Chondrocyte (in vitro differentiated cells): ENCODE results near the gene TAGLN2. TPM values are rescaled to one million over a fixed set of nuclear protein-coding genes. Genes with fewer than 3 reads are reported as not detected.
"Not testable (repeated sequence)": the region's sequence is repeated elsewhere in the genome, so short reads cannot be mapped to it uniquely, and the experiment has no call there.

Source experiments
- DNase-seq: peaks from one replicate; pipeline ENCODE4 v3.0.0; 2021; ENCODE audit warnings: mixed read lengths, low spot score
- H3K27ac Mint-ChIP-seq: one replicate; pipeline ENCODE4 v1.8.0; 2021; ENCODE audit warnings: mild to moderate bottlenecking, moderate library complexity, mixed read lengths; ENCODE audit not compliant: unreplicated experiment
- H3K27me3 Mint-ChIP-seq: 2 replicates; pipeline ENCODE4 v1.8.0; 2021; ENCODE audit warnings: low read depth, mixed read lengths
- H3K36me3 Mint-ChIP-seq: 2 replicates; pipeline ENCODE4 v1.8.0; 2021; ENCODE audit warnings: low read depth, mixed read lengths
- H3K4me1 Mint-ChIP-seq: 2 replicates; pipeline ENCODE4 v1.8.0; 2021; ENCODE audit warnings: low read depth, mild to moderate bottlenecking, mixed read lengths
- H3K4me3 Mint-ChIP-seq: one replicate; pipeline ENCODE4 v1.8.0; 2021; ENCODE audit warnings: mild to moderate bottlenecking, moderate library complexity, mixed read lengths; ENCODE audit not compliant: unreplicated experiment
- H3K9me3 Mint-ChIP-seq: 2 replicates; pipeline ENCODE4 v1.8.0; 2021; ENCODE audit warnings: low read depth, mixed read lengths
- total RNA-seq: library from RNA; stranded (reverse); gene quantifications from 3 replicates; pipeline ENCODE4 v1.2.1, GENCODE V29; 2021
- TF ChIP-seq, protein P1 (sequence below): fragments of 200-600 bp; sonication (generic); IDR thresholded peaks from 2 replicates; pipeline ENCODE4 v1.5.0; 2021; ENCODE audit warnings: antibody characterized with exemption, mild to moderate bottlenecking, moderate library complexity

TAGLN2 gene
- total RNA-seq, 1 donor from 2014 or later, result 392 TPM

DNA sequence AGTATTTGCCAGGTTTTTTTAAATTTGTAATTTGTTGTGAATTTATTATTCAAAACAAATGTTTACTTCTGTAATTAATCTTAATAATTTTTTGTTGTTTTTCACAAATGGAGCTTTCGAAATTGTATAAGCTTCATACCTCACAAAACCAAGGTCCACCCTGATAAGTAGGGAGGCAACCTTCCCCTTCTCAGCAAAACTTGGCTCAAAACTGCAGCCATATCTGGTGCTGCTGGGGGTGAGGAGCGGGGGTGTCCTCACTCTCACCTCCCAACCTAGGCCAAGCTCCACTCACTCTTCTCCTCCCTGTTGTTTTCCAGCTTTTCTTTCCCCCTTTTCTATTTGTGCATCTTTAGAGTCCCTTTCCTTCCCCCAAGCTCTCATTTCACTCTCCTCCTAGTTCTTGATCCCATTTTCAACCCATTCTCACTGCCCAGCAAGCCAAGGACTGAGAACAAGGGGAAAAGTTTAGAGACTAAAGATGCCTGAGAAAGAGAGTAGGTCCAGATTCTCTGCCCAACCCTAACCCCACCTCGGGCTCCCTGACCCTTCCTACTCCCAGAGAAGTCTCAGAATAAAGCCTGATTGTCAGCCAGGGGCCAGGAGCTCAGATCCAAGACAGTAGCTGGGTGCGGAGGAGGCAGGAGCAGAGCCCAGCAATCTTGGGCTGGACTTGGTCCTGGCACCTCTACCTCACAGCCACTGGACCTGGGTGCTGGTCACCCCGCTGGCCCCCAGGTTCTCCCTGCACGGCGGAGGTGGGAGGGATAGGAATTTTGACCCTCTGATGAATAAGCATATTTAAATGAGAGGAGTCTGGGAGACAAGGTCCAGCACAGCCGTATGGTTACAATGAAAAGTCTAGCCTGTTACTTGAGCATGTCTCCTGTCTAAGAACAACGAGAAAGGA is 17.0 kb downstream of the TAGLN2 start:
- H3K27ac Mint-ChIP-seq, result no peak overlapping the region
- no peak for DNase-seq
- no peak overlapping the region for H3K4me3 Mint-ChIP-seq
- H3K27me3 Mint-ChIP-seq, result no peaks in the 10 kb centered on the region
- peaks cover 6% of the 10 kb centered on the region for H3K9me3 Mint-ChIP-seq
- TF ChIP-seq, protein P1, sequence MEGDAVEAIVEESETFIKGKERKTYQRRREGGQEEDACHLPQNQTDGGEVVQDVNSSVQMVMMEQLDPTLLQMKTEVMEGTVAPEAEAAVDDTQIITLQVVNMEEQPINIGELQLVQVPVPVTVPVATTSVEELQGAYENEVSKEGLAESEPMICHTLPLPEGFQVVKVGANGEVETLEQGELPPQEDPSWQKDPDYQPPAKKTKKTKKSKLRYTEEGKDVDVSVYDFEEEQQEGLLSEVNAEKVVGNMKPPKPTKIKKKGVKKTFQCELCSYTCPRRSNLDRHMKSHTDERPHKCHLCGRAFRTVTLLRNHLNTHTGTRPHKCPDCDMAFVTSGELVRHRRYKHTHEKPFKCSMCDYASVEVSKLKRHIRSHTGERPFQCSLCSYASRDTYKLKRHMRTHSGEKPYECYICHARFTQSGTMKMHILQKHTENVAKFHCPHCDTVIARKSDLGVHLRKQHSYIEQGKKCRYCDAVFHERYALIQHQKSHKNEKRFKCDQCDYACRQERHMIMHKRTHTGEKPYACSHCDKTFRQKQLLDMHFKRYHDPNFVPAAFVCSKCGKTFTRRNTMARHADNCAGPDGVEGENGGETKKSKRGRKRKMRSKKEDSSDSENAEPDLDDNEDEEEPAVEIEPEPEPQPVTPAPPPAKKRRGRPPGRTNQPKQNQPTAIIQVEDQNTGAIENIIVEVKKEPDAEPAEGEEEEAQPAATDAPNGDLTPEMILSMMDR, result no peak
- peaks cover 1% of the 10 kb centered on the region for H3K36me3 Mint-ChIP-seq
- peaks cover 32% of the 10 kb centered on the region for H3K4me1 Mint-ChIP-seq

DNA sequence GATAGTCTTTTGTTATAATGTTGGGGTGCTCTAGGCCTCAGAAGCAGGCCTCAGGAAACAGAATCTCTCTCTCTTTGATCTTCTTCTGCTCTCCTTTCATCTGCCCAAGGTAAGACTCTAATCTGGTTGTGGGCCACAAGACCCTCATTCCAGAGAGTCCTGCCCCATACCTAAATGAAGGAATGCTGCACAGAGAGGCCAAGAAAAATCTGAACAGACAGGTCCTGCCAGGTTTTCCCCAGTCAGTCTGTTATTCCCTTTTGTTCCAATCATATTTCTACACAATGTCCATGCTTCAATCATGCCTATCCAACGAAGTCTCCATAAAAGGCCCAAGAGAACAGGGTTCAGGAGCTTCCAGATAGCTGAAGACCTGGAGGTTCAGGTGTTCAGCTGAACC is 18.3 kb downstream of the TAGLN2 start:
- Mint-ChIP-seq H3K4me3 (no peak overlapping the region), H3K36me3 (peaks cover 1% of the 10 kb centered on the region), H3K9me3 (peaks cover 6% of the 10 kb centered on the region), H3K4me1 (peaks cover 22% of the 10 kb centered on the region), H3K27me3 (no peaks in the 10 kb centered on the region), H3K27ac (no peak overlapping the region)
- TF ChIP-seq, protein P1, result no peak
- DNase-seq, result no peak

DNA sequence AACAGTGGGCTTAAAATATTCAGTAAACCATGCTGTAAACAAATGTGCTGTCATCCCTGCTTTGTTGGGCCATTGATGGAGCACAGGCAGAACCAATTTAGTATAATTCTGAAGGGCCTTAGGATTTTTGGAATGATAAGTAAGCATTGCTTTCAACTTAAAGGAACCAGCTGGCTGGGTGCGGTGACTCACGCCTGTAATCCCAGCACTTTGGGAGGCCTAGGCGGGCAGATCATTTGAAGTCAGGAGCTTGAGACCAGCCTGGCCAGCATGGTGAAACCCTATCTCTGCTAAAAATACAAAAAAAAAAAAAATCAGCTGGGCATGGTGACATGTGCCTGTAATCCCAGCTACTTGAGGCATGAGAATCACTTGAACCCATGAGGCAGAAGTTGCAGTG is 21.3 kb downstream of the TAGLN2 start:
- peaks cover 17% of the 10 kb centered on the region for H3K4me1 Mint-ChIP-seq
- H3K36me3 Mint-ChIP-seq, DNase-seq, H3K27ac Mint-ChIP-seq, H3K4me3 Mint-ChIP-seq, H3K9me3 Mint-ChIP-seq, H3K27me3 Mint-ChIP-seq: not testable (repeated sequence)

DNA sequence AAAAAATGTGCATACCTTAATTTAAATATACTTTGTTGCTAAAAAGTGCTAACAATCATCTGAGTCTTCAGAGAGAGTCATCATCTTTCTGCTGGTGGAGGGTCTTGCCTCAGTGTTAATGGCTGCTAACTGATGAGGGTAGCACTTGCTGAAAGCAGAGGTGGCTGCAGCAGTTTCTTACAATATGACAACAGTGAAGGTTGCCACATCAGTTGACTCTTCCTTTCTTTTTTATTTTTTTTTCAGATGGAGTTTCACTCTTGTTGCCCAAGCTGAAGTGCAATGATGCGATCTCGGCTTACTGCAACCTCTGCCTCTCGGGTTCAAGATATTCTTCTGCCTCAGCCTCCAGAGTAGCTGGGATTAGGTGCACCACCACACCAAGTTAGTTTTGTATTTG is 22.8 kb downstream of the TAGLN2 start:
- Mint-ChIP-seq H3K4me3 (no peak overlapping the region), H3K27ac (no peak overlapping the region), H3K27me3 (no peaks in the 10 kb centered on the region), H3K36me3 (peaks cover 1% of the 10 kb centered on the region), H3K4me1 (peaks cover 17% of the 10 kb centered on the region), H3K9me3 (peaks cover 6% of the 10 kb centered on the region)
- DNase-seq, result no peak
- TF ChIP-seq, protein P1, result no peak

DNA sequence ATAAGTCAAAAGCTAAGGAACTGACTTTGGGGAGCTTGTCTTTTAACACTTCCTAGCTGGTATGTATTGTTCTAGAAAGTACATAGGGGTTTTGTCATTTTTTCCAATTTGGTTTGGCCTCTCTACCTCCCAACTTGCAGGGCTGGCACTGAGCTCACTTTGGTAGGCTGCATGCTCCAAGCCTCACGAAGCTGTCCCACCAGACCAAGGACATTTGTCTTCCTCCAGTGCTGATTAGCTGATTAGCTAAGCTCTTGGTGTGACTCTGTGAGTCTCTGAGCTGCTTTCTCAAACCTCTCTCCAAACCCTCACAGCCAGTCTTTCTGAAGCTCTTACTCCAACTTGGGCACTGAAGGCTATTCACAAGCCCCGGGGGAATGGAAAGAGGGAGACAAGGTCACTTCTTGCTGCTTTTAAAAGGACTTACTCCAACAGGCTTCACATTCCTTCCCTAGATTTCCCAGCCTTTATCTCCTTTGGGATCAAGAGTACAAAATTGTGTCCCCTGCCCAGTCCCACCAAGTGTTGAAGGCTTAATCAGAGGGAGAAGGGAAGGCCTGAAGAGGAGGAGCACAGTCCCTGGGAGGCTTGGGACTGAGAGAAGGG is 24.4 kb downstream of the TAGLN2 start:
- H3K27me3 Mint-ChIP-seq, result no peaks in the 10 kb centered on the region

More for the DNA sequence above, 24.4 kb downstream of the TAGLN2 start:
- TF ChIP-seq, protein P1, result no peak
- H3K4me1 Mint-ChIP-seq, result peaks cover 17% of the 10 kb centered on the region
- H3K27ac Mint-ChIP-seq, result peak overlapping the region; percentile 65
- H3K9me3 Mint-ChIP-seq, result peaks cover 6% of the 10 kb centered on the region
- DNase-seq, result no peak
- no peak overlapping the region for H3K4me3 Mint-ChIP-seq
- peaks cover 1% of the 10 kb centered on the region for H3K36me3 Mint-ChIP-seq
